Parathyroid adenoma (tissue), 2 donors: ENCODE results near the gene OIT3.

Experiments used
- H2AFZ ChIP-seq: fragments of 300-600 bp; sonication (generic); one replicate; pipeline ENCODE4 v1.7.0; 2017; ENCODE audit warnings: antibody characterized with exemption, mild to moderate bottlenecking
- H3K27ac ChIP-seq: fragments of 300-600 bp; sonication (generic); one replicate; pipeline ENCODE4 v1.7.0; 2017
- H3K27me3 ChIP-seq: fragments of 300-600 bp; sonication (generic); one replicate; pipeline ENCODE4 v1.7.0; 2017; ENCODE audit warnings: low read length; ENCODE audit not compliant: control insufficient read depth, insufficient read depth
- H3K36me3 ChIP-seq: fragments of 300-600 bp; sonication (generic); one replicate; pipeline ENCODE4 v1.7.0; 2017; ENCODE audit warnings: low read length; ENCODE audit not compliant: control insufficient read depth, insufficient read depth
- H3K4me1 ChIP-seq: fragments of 300-600 bp; sonication (generic); one replicate; pipeline ENCODE4 v1.7.0; 2017; ENCODE audit warnings: control low read depth
- H3K4me2 ChIP-seq: fragments of 300-600 bp; sonication (generic); one replicate; pipeline ENCODE4 v1.7.0; 2017; ENCODE audit warnings: low read length
- H3K4me3 ChIP-seq: fragments of 300-600 bp; sonication (generic); one replicate; pipeline ENCODE4 v1.7.0; 2017; ENCODE audit warnings: low read depth, low read length
- H3K79me2 ChIP-seq: fragments of 300-600 bp; sonication (generic); one replicate; pipeline ENCODE4 v1.7.0; 2017; ENCODE audit warnings: control low read depth
- H3K9ac ChIP-seq: fragments of 300-600 bp; sonication (generic); one replicate; pipeline ENCODE4 v1.7.0; 2017; ENCODE audit warnings: mild to moderate bottlenecking
- H3K9me3 ChIP-seq: fragments of 300-600 bp; sonication (generic); one replicate; pipeline ENCODE4 v1.7.0; 2017; ENCODE audit warnings: low read length; ENCODE audit not compliant: control insufficient read depth
- CTCF ChIP-seq: fragments of 300-600 bp; sonication (generic); IDR thresholded peaks from one replicate; pipeline ENCODE4 v1.7.0; 2017; ENCODE audit warnings: antibody characterized with exemption, mild to moderate bottlenecking
- donor health status: primary hyperparathyroidism.

The OIT3 gene

DNA sequence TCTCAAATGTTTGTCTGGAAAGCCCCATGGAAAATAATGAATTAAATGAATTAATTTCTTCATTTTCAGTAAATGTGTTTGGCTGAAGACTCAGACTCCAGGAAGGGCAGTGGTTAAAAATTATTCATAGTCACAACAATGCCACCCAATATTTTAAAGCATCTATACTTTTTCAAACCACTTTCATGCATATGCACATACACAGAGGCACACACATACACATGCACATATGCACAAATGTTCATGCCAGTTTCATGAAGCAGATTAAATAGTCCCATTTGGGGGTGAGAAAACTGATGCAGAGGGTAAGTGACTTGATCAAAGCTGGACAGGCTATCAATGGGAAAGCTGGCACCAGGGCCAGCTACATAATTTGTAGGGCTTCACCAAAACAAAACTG, 62.5 kb downstream of the OIT3 start:
- H3K27ac ChIP-seq = no peak overlapping the region
- no peak overlapping the region for H3K4me3 ChIP-seq
- no peaks in the 10 kb centered on the region for H3K4me1 ChIP-seq
- H3K79me2 ChIP-seq = no peaks in the 10 kb centered on the region
- no peak overlapping the region for H2AFZ ChIP-seq
- H3K36me3 ChIP-seq = no peaks in the 10 kb centered on the region
- no peak overlapping the region for H3K4me2 ChIP-seq
- no peaks in the 10 kb centered on the region for H3K9me3 ChIP-seq
- TF ChIP-seq CTCF = no peak
- H3K9ac ChIP-seq = no peak overlapping the region
- H3K27me3 ChIP-seq = no peaks in the 10 kb centered on the region

GRCh38 chr10:72976886-72977285, 83.3 kb downstream of the OIT3 start:
- Histone ChIP-seq H3K27ac (no peak overlapping the region), H3K27me3 (no peaks in the 10 kb centered on the region), H3K36me3 (no peaks in the 10 kb centered on the region), H3K9me3 (no peaks in the 10 kb centered on the region), H3K79me2 (no peaks in the 10 kb centered on the region), H3K4me1 (no peaks in the 10 kb centered on the region), H3K9ac (no peak overlapping the region), H3K4me2 (no peak overlapping the region), H3K4me3 (no peak overlapping the region), H2AFZ (no peak overlapping the region)
- no peak for TF ChIP-seq CTCF

DNA sequence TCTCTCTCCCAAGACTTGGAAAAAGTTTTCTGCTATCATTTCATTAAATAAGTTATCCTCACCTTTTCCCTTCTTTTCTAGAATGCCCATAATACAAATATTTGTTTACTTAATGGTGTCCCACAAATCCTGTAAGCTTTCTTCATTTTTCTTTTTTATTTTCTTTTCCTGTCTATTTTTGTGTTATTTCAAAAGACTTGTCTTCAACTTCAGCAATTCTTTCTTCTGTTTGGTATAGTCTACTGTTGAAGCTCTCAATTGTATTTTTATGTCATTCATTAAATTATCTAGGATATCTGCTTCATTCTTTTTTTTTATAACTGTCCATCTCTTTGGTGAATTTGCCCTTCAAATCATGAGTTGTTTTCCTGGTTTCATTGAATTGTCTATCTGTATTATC, 86.2 kb downstream of the OIT3 start:
- Histone ChIP-seq H3K9me3 (no peaks in the 10 kb centered on the region), H2AFZ (no peak overlapping the region), H3K4me1 (no peaks in the 10 kb centered on the region), H3K9ac (no peak overlapping the region), H3K4me3 (no peak overlapping the region), H3K36me3 (no peaks in the 10 kb centered on the region), H3K27me3 (no peaks in the 10 kb centered on the region), H3K4me2 (no peak overlapping the region), H3K27ac (no peak overlapping the region), H3K79me2 (no peaks in the 10 kb centered on the region)
- TF ChIP-seq CTCF = no peak

GRCh38 chr10:72980348-72980747, 86.8 kb downstream of the OIT3 start:
- Histone ChIP-seq H3K4me3 (no peak overlapping the region), H3K4me1 (no peaks in the 10 kb centered on the region), H3K4me2 (no peak overlapping the region), H3K79me2 (no peaks in the 10 kb centered on the region), H3K9ac (no peak overlapping the region), H3K36me3 (no peaks in the 10 kb centered on the region), H3K27me3 (no peaks in the 10 kb centered on the region), H3K27ac (no peak overlapping the region), H3K9me3 (no peaks in the 10 kb centered on the region), H2AFZ (no peak overlapping the region)
- no peak for TF ChIP-seq CTCF

DNA sequence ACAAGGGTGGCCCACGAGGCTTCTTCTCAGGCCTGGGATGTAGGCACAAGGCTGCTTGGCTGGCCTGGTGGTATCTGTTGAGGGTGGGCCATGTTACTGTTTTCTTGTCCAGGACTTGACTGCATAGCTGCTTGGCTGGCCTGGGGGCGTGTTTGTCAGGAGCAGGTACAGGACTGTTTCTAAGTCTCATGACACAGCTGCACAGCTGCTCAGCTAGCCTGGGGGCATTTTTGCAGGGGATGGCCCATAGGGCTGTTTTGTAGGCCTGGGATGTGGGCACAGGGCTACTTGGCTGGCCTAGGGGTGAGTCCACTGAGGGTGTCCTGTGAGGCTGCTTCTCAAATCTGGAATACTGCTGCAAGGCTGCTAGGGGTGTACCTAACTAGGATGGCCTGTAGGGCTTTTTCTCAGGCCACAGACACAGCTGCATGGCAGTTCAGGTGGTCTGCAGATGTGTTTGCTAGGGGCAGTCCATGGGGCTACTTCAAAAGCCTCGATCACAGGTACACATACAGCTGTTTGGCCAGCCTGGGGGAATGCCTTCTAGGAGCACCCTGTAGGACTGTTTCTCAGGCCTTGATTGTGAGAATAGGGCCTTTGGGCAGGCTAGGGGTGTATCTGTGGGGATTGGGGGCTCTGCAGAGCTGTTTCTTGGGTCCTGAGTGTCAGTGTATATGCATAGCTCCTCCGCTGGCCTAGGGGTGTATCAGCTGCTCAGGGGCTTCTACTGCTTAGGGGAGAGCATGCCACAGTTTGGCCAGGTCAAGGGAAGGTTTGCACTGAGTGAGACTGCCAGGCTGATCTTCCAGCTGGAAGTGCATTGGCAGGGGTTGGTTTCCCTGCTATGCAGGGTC, 87.7 kb downstream of the OIT3 start:
- no peak for TF ChIP-seq CTCF
- H3K9me3 ChIP-seq = no peaks in the 10 kb centered on the region
- H3K4me2 ChIP-seq = no peak overlapping the region
- H3K79me2 ChIP-seq = no peaks in the 10 kb centered on the region
- H3K27ac ChIP-seq = no peak overlapping the region
- no peaks in the 10 kb centered on the region for H3K36me3 ChIP-seq
- no peaks in the 10 kb centered on the region for H3K27me3 ChIP-seq
- no peak overlapping the region for H3K4me3 ChIP-seq
- H2AFZ ChIP-seq = no peak overlapping the region
- no peak overlapping the region for H3K9ac ChIP-seq
- no peaks in the 10 kb centered on the region for H3K4me1 ChIP-seq
